ENCODE measurements around the gene PEPD. TPM values are rescaled to one million over a fixed set of nuclear protein-coding genes. Genes with fewer than 3 reads are reported as not detected.

Gene PEPD
- total RNA-seq, 1 experiment from 2014 or later: 14.2 TPM

DNA sequence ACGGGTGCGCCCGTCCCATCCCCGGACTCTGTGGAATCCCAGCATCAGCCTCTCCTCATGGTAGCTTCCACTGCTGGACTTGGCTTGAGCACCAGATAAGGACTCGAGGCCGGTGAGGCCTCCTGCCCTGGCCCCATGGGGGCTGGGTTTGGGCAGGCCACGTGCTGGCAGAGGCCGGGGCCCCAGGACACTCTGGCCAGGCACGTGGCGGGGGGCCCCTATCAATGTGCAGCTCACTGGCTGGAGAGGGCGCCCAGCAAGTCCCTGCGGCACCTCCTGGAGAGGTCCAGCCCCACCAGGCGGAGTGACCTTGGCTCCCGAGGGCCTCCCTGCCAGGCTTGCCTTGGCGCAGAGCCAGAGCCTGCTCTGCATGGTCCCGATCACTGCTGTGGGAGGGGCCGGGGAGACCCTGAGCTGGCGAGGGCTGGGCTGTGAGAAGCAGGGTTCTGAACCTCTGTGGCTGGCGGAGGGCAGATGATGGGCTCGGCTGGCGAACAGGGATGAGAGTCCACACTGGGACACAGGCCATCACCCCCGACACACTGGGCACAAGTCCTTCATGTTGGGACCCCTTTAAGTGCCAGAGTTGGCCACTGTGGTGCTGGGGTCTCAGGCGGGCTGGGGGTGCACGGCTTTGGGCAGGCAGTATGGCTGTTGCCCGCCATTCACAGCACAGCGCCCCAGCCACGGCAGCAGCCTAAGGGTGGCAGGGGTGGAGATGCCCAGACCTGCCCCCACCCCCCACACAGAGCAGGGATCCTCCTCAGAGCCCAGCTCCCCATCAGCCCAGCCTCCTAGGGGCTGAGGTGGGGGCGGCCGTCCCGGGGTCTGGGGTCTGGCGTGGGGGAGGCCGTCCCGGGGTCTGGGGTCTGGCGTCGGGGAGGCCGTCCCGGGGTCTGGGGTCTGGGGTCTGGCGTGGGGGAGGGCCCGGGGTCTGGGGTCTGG, 129.0 kb downstream of the PEPD start:
- Histone ChIP-seq H3K4me2 (ENCODE audit: low read depth, low read length, poor library complexity, severe bottlenecking) (no peak overlapping the region), H3K9ac (ENCODE audit: low read length) (no peak overlapping the region)
- no peak for DNase-seq

GRCh38 chr19:33391631-33392249, 129.9 kb downstream of the PEPD start:
- H3K4me2 ChIP-seq (ENCODE audit: low read depth, low read length, poor library complexity, severe bottlenecking): no peak overlapping the region
- H3K9me2 ChIP-seq (replicated peaks; ENCODE audit: insufficient read depth, low read length): no peaks in the 10 kb centered on the region
- no peak overlapping the region for H2AFZ ChIP-seq (ENCODE audit: low read length)
- H4K20me1 ChIP-seq (ENCODE audit: insufficient read depth, low read depth, low read length): peaks cover 5% of the 10 kb centered on the region; the same call in 1 of the 2 replicates
- H3K27me3 ChIP-seq (ENCODE audit: low read length): no peaks in the 10 kb centered on the region
- no peak overlapping the region for H3K27ac ChIP-seq (ENCODE audit: low read length)
- H3K36me3 ChIP-seq (ENCODE audit: insufficient read depth, low read length): no peaks in the 10 kb centered on the region
- H3K4me3 ChIP-seq (ENCODE audit: low read length): no peak overlapping the region
- no peaks in the 10 kb centered on the region for H3K9me3 ChIP-seq (ENCODE audit: low read length)
- no peaks in the 10 kb centered on the region for H3K4me1 ChIP-seq (ENCODE audit: low read length)
- no peak for DNase-seq
- H3K79me2 ChIP-seq (ENCODE audit: low read length): 0 out of 2 replicates have a peak, but pooled peaks cover under 1% of the 10 kb centered on the region
- no peak overlapping the region for H3K9ac ChIP-seq (ENCODE audit: low read length)

More for the DNA sequence above, 129.0 kb downstream of the PEPD start:
- no peaks in the 10 kb centered on the region for H3K79me2 ChIP-seq (ENCODE audit: low read length)
- no peaks in the 10 kb centered on the region for H3K36me3 ChIP-seq (ENCODE audit: insufficient read depth, low read length)
- no peaks in the 10 kb centered on the region for H3K9me2 ChIP-seq (replicated peaks; ENCODE audit: insufficient read depth, low read length)
- no peaks in the 10 kb centered on the region for H3K27me3 ChIP-seq (ENCODE audit: low read length)
- H3K9me3 ChIP-seq (ENCODE audit: low read length): no peaks in the 10 kb centered on the region
- no peak overlapping the region for H3K4me3 ChIP-seq (ENCODE audit: low read length)
- peaks cover 5% of the 10 kb centered on the region; the same call in 1 of the 2 replicates for H4K20me1 ChIP-seq (ENCODE audit: insufficient read depth, low read depth, low read length)
- no peaks in the 10 kb centered on the region for H3K4me1 ChIP-seq (ENCODE audit: low read length)
- no peak overlapping the region for H2AFZ ChIP-seq (ENCODE audit: low read length)
- H3K27ac ChIP-seq (ENCODE audit: low read length): no peak overlapping the region

- no peaks in the 10 kb centered on the region for H3K4me1 ChIP-seq (ENCODE audit: low read length)
- no peaks in the 10 kb centered on the region for H3K9me2 ChIP-seq (replicated peaks; ENCODE audit: insufficient read depth, low read length)
- no peak overlapping the region for H3K9ac ChIP-seq (ENCODE audit: low read length)
- H3K36me3 ChIP-seq (ENCODE audit: insufficient read depth, low read length): no peaks in the 10 kb centered on the region
- H3K27me3 ChIP-seq (ENCODE audit: low read length): no peaks in the 10 kb centered on the region
- no peak overlapping the region for H3K27ac ChIP-seq (ENCODE audit: low read length)
- no peaks in the 10 kb centered on the region for H3K9me3 ChIP-seq (ENCODE audit: low read length)
- no peak overlapping the region for H2AFZ ChIP-seq (ENCODE audit: low read length)
- H3K4me3 ChIP-seq (ENCODE audit: low read length): no peak overlapping the region
- H3K4me2 ChIP-seq (ENCODE audit: low read depth, low read length, poor library complexity, severe bottlenecking): no peak overlapping the region
- peaks cover 5% of the 10 kb centered on the region; the same call in 1 of the 2 replicates for H4K20me1 ChIP-seq (ENCODE audit: insufficient read depth, low read depth, low read length)
- no peak for DNase-seq
- peaks cover 7% of the 10 kb centered on the region; the same call in 1 of the 2 replicates for H3K79me2 ChIP-seq (ENCODE audit: low read length)
These were observed 130.5 kb downstream of the PEPD start for GRCh38 chr19:33390908-33391630.

DNA sequence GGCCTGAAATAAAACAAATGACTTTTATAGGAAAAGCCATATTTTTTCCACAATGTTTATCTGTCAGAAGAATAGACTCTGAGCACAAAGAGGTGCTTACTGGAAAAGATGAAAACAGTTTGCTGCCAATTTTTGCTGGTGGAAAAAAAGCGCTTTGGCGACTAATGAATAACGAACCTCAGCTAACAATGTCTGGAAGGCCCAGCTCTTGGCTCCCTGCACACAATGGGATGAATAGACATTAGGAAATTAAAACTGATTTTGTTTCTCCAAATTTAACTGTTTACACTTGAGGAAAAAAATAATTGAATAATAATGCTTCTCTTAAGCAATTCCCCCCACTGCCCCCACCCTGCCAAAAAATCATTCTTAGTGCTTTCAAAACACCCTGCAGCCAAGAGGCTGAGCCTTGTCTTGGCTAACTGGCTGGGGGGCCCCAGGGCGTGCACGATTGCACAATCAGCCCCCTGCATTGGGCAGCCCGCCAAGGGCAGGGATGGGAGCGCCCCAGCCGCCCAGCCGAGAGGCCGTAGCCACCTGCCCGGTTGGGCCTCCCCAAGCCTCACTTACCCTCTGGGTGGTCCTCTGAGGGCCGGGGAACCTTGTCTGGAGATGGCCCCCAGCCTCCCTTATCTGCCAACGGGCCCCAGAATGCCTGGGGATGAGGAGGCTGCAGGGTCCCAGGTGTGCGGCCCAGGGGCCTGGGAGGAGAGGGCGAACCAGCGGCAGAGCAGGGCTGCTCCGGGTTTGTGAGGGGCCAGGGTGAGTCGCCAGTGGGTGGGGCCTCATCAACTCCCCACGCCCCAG, 131.3 kb downstream of the PEPD start:
- peaks cover 7% of the 10 kb centered on the region; the same call in 1 of the 2 replicates for H4K20me1 ChIP-seq (ENCODE audit: insufficient read depth, low read depth, low read length)
- H3K79me2 ChIP-seq (ENCODE audit: low read length): peaks cover 14% of the 10 kb centered on the region
- H3K27ac ChIP-seq (ENCODE audit: low read length): no peak overlapping the region
- no peaks in the 10 kb centered on the region for H3K9me2 ChIP-seq (replicated peaks; ENCODE audit: insufficient read depth, low read length)
- H3K36me3 ChIP-seq (ENCODE audit: insufficient read depth, low read length): no peaks in the 10 kb centered on the region
- no peaks in the 10 kb centered on the region for H3K27me3 ChIP-seq (ENCODE audit: low read length)
- DNase-seq: no peak
- H3K9ac ChIP-seq (ENCODE audit: low read length): no peak overlapping the region
- H3K4me2 ChIP-seq (ENCODE audit: low read depth, low read length, poor library complexity, severe bottlenecking): no peak overlapping the region
- no peak overlapping the region for H2AFZ ChIP-seq (ENCODE audit: low read length)
- no peaks in the 10 kb centered on the region for H3K4me1 ChIP-seq (ENCODE audit: low read length)
- no peak overlapping the region for H3K4me3 ChIP-seq (ENCODE audit: low read length)
- H3K9me3 ChIP-seq (ENCODE audit: low read length): no peaks in the 10 kb centered on the region

DNA sequence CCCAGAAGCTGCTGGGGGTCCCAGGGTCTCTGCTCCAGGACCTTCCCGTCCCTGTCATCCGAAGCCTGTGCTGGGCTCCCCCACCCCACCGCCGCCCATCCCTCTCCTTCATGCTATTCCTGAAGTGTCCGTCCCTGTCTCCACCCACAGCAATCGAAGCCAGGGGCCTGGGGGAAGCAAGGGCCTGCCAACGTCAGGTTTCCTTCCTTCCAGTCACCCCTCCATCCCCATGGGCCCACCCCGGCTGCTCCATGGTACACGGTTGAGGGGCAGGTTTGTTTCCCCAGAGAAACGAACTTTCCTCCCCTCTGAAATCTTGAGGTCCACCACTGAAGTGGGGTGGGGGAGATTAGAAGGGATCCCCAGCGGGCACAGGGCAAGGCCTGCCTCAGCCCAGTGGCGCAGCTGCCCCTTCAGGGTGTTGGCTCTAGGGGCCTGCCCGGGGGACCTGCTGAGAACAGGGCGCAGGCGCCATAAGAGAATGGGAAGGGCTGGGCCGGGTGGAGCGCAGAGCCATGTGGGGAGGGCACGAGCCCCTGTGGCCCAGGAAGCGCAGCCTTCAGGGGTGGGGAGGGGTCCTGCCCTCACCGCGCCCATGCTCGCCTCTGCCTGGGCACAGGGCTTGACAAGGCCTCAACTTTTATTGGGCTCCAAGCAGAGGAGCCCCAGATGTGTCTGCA, 132.0 kb downstream of the PEPD start:
- Histone ChIP-seq H3K9me3 (ENCODE audit: low read length) (no peaks in the 10 kb centered on the region), H4K20me1 (ENCODE audit: insufficient read depth, low read depth, low read length) (peaks cover 9% of the 10 kb centered on the region; the same call in 1 of the 2 replicates), H3K9me2 (replicated peaks; ENCODE audit: insufficient read depth, low read length) (no peaks in the 10 kb centered on the region), H3K79me2 (ENCODE audit: low read length) (peaks cover 20% of the 10 kb centered on the region), H3K4me1 (ENCODE audit: low read length) (no peaks in the 10 kb centered on the region), H2AFZ (ENCODE audit: low read length) (no peak overlapping the region), H3K27ac (ENCODE audit: low read length) (no peak overlapping the region), H3K36me3 (ENCODE audit: insufficient read depth, low read length) (no peaks in the 10 kb centered on the region), H3K4me3 (ENCODE audit: low read length) (no peak overlapping the region), H3K9ac (ENCODE audit: low read length) (no peak overlapping the region), H3K27me3 (ENCODE audit: low read length) (no peaks in the 10 kb centered on the region), H3K4me2 (ENCODE audit: low read depth, low read length, poor library complexity, severe bottlenecking) (no peak overlapping the region)
- no peak for DNase-seq

DNA sequence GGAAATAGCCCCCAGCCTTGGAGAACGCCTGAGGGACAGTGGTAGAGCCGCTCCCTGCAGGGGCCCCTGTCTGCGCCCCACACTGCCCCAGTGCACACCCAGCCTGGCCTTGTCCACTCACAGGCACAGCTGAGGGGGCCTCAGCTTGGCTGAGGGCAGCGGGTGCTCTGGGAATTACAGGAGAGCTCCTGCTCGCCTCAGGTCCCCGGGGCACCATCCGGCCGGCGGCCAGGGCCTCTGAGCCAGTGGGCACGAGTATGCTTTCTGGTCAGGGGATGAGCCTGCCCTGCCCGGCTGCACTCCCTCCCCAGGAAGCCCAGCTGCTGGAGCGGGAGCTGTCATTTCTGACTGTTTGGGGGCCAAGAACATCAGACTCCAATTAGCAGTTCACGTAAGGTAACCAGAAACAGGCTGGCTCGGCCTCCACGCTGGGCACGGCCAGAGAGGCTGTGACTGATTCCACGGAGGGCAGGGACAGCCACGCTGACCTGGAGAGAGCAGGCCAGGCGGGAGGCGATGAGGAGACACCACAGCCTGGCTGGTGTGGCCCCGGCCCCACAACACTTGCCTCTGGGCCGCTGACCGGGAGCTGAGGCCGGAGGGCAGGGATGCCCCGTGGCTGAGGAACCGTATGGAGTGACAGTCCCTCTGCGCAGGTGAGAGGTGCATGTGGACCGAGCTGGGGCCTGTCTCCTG, 132.7 kb downstream of the PEPD start:
- Histone ChIP-seq H3K27ac (ENCODE audit: low read length) (no peak overlapping the region), H3K9ac (ENCODE audit: low read length) (no peak overlapping the region), H3K79me2 (ENCODE audit: low read length) (peaks cover 26% of the 10 kb centered on the region), H4K20me1 (ENCODE audit: insufficient read depth, low read depth, low read length) (peaks cover 11% of the 10 kb centered on the region; the same call in 1 of the 2 replicates), H3K9me2 (replicated peaks; ENCODE audit: insufficient read depth, low read length) (no peaks in the 10 kb centered on the region), H3K4me1 (ENCODE audit: low read length) (no peaks in the 10 kb centered on the region), H3K9me3 (ENCODE audit: low read length) (no peaks in the 10 kb centered on the region), H2AFZ (ENCODE audit: low read length) (no peak overlapping the region), H3K27me3 (ENCODE audit: low read length) (no peaks in the 10 kb centered on the region), H3K4me3 (ENCODE audit: low read length) (no peak overlapping the region), H3K4me2 (ENCODE audit: low read depth, low read length, poor library complexity, severe bottlenecking) (no peak overlapping the region), H3K36me3 (ENCODE audit: insufficient read depth, low read length) (no peaks in the 10 kb centered on the region)
- no peak for DNase-seq

DNA sequence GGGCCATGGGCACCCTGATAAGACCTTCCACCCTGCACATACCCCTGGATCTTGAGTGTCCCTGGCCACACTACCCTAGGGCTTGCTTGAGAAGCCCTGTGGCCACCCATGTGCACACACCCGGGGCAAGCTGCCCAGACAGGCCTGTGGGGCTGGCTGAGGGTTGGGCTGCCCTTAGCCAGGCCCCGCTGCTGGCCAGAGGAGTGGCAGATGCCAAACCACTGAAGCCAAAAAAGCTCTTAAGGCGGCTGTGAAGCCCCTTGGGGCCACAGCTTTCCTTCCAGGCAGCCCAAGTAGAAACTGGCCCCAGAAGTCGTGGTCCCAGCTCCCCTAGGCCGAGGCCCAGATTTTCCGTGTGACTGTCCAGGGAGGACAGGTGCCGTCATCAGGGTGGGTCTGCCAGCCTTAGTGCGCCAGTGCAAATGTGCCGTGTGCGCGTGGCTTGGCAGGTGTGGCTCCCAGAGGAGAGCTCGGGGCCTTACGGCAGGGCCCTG, 133.3 kb downstream of the PEPD start:
- Histone ChIP-seq H3K9me2 (replicated peaks; ENCODE audit: insufficient read depth, low read length) (no peaks in the 10 kb centered on the region), H2AFZ (ENCODE audit: low read length) (no peak overlapping the region), H3K9ac (ENCODE audit: low read length) (no peak overlapping the region), H3K9me3 (ENCODE audit: low read length) (no peaks in the 10 kb centered on the region), H3K4me2 (ENCODE audit: low read depth, low read length, poor library complexity, severe bottlenecking) (no peak overlapping the region), H3K79me2 (ENCODE audit: low read length) (peaks cover 32% of the 10 kb centered on the region), H3K4me3 (ENCODE audit: low read length) (no peak overlapping the region), H3K27ac (ENCODE audit: low read length) (no peak overlapping the region), H3K36me3 (ENCODE audit: insufficient read depth, low read length) (no peaks in the 10 kb centered on the region), H3K27me3 (ENCODE audit: low read length) (no peaks in the 10 kb centered on the region), H4K20me1 (ENCODE audit: insufficient read depth, low read depth, low read length) (peaks cover 12% of the 10 kb centered on the region; the same call in 1 of the 2 replicates), H3K4me1 (ENCODE audit: low read length) (no peaks in the 10 kb centered on the region)
- no peak for DNase-seq

Measured in Karpas-422 (cell line).